Limb (tissue), 2 donors: ENCODE data around the gene RRP1B.

Source experiments
- DNase-seq, 2 donors: peaks; one replicate each; pipeline ENCODE4 v3.0.0-alpha.2; 2016; ENCODE audit errors: extremely low spot score in 2 of 2

RRP1B gene

GRCh38 chr21:43741423-43742096 lies 82.2 kb downstream of the RRP1B start:
- DNase-seq: peak in 1 of 2 donors; percentile 58

GRCh38 chr21:43743947-43744346 lies 84.6 kb downstream of the RRP1B start:
- DNase-seq: no peak

- DNase-seq: no peak
These were observed 85.4 kb downstream of the RRP1B start for GRCh38 chr21:43744725-43745124.
